ENCODE results near the gene GPR183. TPM values are rescaled to one million over a fixed set of nuclear protein-coding genes. Genes with fewer than 3 reads are reported as not detected.
A peak's percentile ranks its signal among the peaks of the same experiment; 100 is the strongest.

Gene GPR183
- total and polyA plus RNA-seq, 10 of the 15 experiments (the other 5 are each of a cell fraction or from before 2014, with no cell fraction given): 134 to 669 (median 225) TPM

- peak; percentile 47 for ATAC-seq
- Histone ChIP-seq H3K36me3 (ENCODE audit: control insufficient read depth in 2 of 2, insufficient read depth in 2 of 2, low read length in 1 of 2) (peaks cover 4 to 21% of the 10 kb centered on the region in 2 experiments), H3K27me3 (replicated peaks in 1 of 2; ENCODE audit: control insufficient read depth in 2 of 2, insufficient read depth in 2 of 2, low read length in 1 of 2) (no peaks in the 10 kb centered on the region), H3K27ac (ENCODE audit: control insufficient read depth, insufficient read depth) (peak overlapping the region; percentile 93), H3K9ac (ENCODE audit: control insufficient read depth, insufficient read depth, low read length) (no peak overlapping the region), H3K9me3 (replicated peaks; ENCODE audit: control insufficient read depth, insufficient read depth, low read length) (no peaks in the 10 kb centered on the region), H2AFZ (ENCODE audit: control insufficient read depth, low read depth, low read length) (no peak overlapping the region), H3K79me2 (ENCODE audit: control insufficient read depth, insufficient read depth, low read length) (peaks cover 100% of the 10 kb centered on the region), H3K4me2 (ENCODE audit: control insufficient read depth, insufficient read depth) (peak overlapping the region; percentile 64), H3K4me1 (ENCODE audit: control insufficient read depth, insufficient read depth, low read length) (peaks cover 24% of the 10 kb centered on the region), H3K4me3 (peak overlapping the region; percentile 66), H4K20me1 (ENCODE audit: control insufficient read depth, insufficient read depth) (peaks cover 3% of the 10 kb centered on the region; the same call in 1 of the 2 replicates)
- in situ Hi-C loops (cut with MboI): no loop called here
- ChIA-PET POLR2A (interaction anchor here (1.0 to 4.6 kb wide), 9 partner anchors 7 to 100 kb away, joined by 3 to 35 read pairs (median 5); partner anchors contain the start of gene GPR183), CTCF (interaction anchor here (1.0 to 6.7 kb wide), 10 partner anchors 11 to 142 kb away, joined by 3 to 61 read pairs (median 4); no protein-coding TSS in a partner anchor), RAD21 (ENCODE audit: unreplicated experiment) (interaction anchor here (1.1 to 14.1 kb wide), 12 partner anchors 8 to 136 kb away, joined by 3 to 247 read pairs (median 23); no protein-coding TSS in a partner anchor), SMC1A (ENCODE audit: uncharacterized antibody, unreplicated experiment) (interaction anchor here (0.7 to 13.7 kb wide), 15 partner anchors 8 to 135 kb away, joined by 3 to 264 read pairs (median 5); partner anchors contain the start of gene GPR183)
- FAIRE-seq: no peak
- TF ChIP-seq ZNF687 (IDR thresholded peaks at IDR 0.05) (0 out of 2 replicates have a peak, but pooled peaks have one; percentile 51), PML (IDR thresholded peaks at IDR 0.05; ENCODE audit: low read length) (peak; percentile 61; the same call in 1 of the 2 replicates), CHD4 (IDR thresholded peaks at IDR 0.05) (no peak), CBX3 (IDR thresholded peaks at IDR 0.05; ENCODE audit: borderline replicate concordance, low read depth) (no peak), LARP7 (IDR thresholded peaks at IDR 0.05) (0 out of 2 replicates have a peak, but pooled peaks have one; percentile 53), IKZF1 (conservative IDR thresholded peaks at IDR 0.05) (0 out of 2 replicates have a peak, but pooled peaks have one; percentile 39), MXI1 (IDR thresholded peaks at IDR 0.05; ENCODE audit: low read depth, low read length) (0 out of 2 replicates have a peak, but pooled peaks have one; percentile 42), PAX8 (IDR thresholded peaks at IDR 0.05) (no peak), ZBED1 (IDR thresholded peaks at IDR 0.05; ENCODE audit: borderline replicate concordance) (peak; percentile 45; the same call in 1 of the 2 replicates), IKZF2 (IDR thresholded peaks at IDR 0.05) (peak; percentile 21 to 27; a peak in 2 of 4 replicates), NRF1 (conservative IDR thresholded peaks at IDR 0.05; ENCODE audit: low read depth, low read length) (0 out of 2 replicates have a peak, but pooled peaks have one; percentile 35), RUNX3 (IDR thresholded peaks at IDR 0.05; ENCODE audit: low read length) (peak; percentile 75), SMAD5 (IDR thresholded peaks at IDR 0.05; ENCODE audit: low read depth) (0 out of 2 replicates have a peak, but pooled peaks have one; percentile 38), CUX1 (IDR thresholded peaks at IDR 0.05; ENCODE audit: insufficient replicate concordance, low read depth, low read length) (no peak), GATAD2B (conservative IDR thresholded peaks at IDR 0.05; ENCODE audit: low read depth) (peak; percentile 28; the same call in 1 of the 2 replicates), POLR2A (IDR thresholded peaks at IDR 0.05; ENCODE audit: low read depth, low read length) (0 out of 2 replicates have a peak, but pooled peaks have one; percentile 42), POLR2AphosphoS5 (IDR thresholded peaks at IDR 0.05; ENCODE audit: low read length) (peak; percentile 91)
- intact Hi-C loops (cut with micrococcal nuclease; ENCODE audit: unreplicated experiment): loop anchor here (2.0 to 10.0 kb wide), 3 partner anchors 17 to 205 kb away; partner anchors contain the start of gene TM9SF2
- no peak for DNase-seq (ENCODE audit: low read depth, low spot score)
- WGBS (ENCODE audit: insufficient coverage, insufficient replicate concordance, low lambda C conversion rate, missing lambda C conversion rate): 51% methylated on average over 4 of the region's 4 CpGs
- no TSS peak for BruUV-seq (replicated peaks)
Observed at GRCh38 chr13:99299920-99300341, 7.3 kb downstream of the GPR183 start.

Data from GM12878 (cell line).